Measurements from ENCODE around the gene SLC6A7.

DNA sequence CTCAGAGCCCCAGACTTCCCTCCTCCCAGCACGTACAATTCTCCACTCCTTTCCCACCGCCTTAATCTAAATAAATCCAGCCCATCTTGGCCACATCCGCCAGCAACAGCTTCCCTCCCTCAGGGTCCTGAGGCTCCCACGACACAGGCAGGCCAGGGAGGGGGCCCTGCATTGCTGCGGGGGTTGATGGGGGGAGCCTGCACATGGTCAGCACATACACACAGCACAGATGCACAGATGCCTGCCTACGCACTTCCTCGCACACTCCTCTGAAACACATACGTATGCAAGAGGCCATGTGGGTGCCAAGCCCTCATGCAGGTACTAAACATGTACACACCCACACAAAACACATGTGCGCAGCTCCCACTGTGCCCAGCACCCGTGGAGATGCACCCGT is 49.0 kb upstream of the SLC6A7 start:
- TF ChIP-seq GRHL2 (CRISPR knock-in tag; IDR thresholded peaks at IDR 0.05; ENCODE audit: insufficient replicate concordance, severe bottlenecking) (no peak), ZNF219 (CRISPR knock-in tag; IDR thresholded peaks at IDR 0.05; ENCODE audit: borderline replicate concordance) (no peak), CTCF (IDR thresholded peaks at IDR 0.05) (no peak), JAZF1 (CRISPR knock-in tag; IDR thresholded peaks at IDR 0.05) (no peak), USF2 (CRISPR knock-in tag; IDR thresholded peaks at IDR 0.05) (no peak), SMAD3 (CRISPR knock-in tag; IDR thresholded peaks at IDR 0.05; ENCODE audit: borderline replicate concordance) (no peak), SP1 (CRISPR knock-in tag; conservative IDR thresholded peaks at IDR 0.05) (no peak), NR2C2 (CRISPR knock-in tag; IDR thresholded peaks at IDR 0.05) (no peak), USF1 (CRISPR knock-in tag; IDR thresholded peaks at IDR 0.05) (no peak)
- TF ChIP-seq, protein P1, sequence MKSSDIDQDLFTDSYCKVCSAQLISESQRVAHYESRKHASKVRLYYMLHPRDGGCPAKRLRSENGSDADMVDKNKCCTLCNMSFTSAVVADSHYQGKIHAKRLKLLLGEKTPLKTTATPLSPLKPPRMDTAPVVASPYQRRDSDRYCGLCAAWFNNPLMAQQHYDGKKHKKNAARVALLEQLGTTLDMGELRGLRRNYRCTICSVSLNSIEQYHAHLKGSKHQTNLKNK (CRISPR knock-in tag; IDR thresholded peaks at IDR 0.05) = no peak
- TF ChIP-seq, protein P2, sequence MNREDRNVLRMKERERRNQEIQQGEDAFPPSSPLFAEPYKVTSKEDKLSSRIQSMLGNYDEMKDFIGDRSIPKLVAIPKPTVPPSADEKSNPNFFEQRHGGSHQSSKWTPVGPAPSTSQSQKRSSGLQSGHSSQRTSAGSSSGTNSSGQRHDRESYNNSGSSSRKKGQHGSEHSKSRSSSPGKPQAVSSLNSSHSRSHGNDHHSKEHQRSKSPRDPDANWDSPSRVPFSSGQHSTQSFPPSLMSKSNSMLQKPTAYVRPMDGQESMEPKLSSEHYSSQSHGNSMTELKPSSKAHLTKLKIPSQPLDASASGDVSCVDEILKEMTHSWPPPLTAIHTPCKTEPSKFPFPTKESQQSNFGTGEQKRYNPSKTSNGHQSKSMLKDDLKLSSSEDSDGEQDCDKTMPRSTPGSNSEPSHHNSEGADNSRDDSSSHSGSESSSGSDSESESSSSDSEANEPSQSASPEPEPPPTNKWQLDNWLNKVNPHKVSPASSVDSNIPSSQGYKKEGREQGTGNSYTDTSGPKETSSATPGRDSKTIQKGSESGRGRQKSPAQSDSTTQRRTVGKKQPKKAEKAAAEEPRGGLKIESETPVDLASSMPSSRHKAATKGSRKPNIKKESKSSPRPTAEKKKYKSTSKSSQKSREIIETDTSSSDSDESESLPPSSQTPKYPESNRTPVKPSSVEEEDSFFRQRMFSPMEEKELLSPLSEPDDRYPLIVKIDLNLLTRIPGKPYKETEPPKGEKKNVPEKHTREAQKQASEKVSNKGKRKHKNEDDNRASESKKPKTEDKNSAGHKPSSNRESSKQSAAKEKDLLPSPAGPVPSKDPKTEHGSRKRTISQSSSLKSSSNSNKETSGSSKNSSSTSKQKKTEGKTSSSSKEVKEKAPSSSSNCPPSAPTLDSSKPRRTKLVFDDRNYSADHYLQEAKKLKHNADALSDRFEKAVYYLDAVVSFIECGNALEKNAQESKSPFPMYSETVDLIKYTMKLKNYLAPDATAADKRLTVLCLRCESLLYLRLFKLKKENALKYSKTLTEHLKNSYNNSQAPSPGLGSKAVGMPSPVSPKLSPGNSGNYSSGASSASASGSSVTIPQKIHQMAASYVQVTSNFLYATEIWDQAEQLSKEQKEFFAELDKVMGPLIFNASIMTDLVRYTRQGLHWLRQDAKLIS (CRISPR knock-in tag; IDR thresholded peaks at IDR 0.05; ENCODE audit: borderline replicate concordance) = no peak
- TF ChIP-seq, protein P3, sequence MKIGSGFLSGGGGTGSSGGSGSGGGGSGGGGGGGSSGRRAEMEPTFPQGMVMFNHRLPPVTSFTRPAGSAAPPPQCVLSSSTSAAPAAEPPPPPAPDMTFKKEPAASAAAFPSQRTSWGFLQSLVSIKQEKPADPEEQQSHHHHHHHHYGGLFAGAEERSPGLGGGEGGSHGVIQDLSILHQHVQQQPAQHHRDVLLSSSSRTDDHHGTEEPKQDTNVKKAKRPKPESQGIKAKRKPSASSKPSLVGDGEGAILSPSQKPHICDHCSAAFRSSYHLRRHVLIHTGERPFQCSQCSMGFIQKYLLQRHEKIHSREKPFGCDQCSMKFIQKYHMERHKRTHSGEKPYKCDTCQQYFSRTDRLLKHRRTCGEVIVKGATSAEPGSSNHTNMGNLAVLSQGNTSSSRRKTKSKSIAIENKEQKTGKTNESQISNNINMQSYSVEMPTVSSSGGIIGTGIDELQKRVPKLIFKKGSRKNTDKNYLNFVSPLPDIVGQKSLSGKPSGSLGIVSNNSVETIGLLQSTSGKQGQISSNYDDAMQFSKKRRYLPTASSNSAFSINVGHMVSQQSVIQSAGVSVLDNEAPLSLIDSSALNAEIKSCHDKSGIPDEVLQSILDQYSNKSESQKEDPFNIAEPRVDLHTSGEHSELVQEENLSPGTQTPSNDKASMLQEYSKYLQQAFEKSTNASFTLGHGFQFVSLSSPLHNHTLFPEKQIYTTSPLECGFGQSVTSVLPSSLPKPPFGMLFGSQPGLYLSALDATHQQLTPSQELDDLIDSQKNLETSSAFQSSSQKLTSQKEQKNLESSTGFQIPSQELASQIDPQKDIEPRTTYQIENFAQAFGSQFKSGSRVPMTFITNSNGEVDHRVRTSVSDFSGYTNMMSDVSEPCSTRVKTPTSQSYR (CRISPR knock-in tag; IDR thresholded peaks at IDR 0.05) = no peak

All from WTC11 (cell line).